Hindlimb muscle (tissue), 1 donor: ENCODE results near the gene TTC9. TPM values are rescaled to one million over a fixed set of nuclear protein-coding genes. Genes with fewer than 3 reads are reported as not detected.

Experiments used
- DNase-seq: peaks from one replicate; pipeline ENCODE4 v3.0.0-alpha.2; 2013
- polyA plus RNA-seq: library from polyadenylated mRNA; unstranded; fragments of 120-200 nt; gene quantifications from one replicate; pipeline ENCODE4 v1.2.1, GENCODE V29; 2013; ENCODE audit not compliant: insufficient read length

The TTC9 gene
- polyA plus RNA-seq, 1 donor: 8.1 TPM

DNA sequence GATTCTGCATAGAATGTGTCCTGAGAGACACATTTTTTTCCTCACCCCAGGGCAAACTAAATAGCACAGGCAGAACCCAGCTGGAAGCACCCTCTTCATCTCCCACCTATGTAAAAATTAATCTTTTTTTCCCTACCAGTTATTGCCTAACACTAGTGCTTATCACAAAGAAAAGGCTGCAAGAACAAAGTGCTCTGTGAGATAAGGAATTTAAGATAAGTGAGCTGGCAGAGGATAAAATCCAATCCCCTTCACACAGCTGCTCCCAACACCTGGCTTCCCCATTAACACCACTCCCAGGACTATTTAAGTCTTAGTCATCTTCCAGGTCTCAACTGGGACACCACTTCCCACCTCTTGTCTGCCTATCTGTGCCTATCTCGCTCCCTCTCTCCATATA, 75.2 kb downstream of the TTC9 start:
- DNase-seq: no peak

DNA sequence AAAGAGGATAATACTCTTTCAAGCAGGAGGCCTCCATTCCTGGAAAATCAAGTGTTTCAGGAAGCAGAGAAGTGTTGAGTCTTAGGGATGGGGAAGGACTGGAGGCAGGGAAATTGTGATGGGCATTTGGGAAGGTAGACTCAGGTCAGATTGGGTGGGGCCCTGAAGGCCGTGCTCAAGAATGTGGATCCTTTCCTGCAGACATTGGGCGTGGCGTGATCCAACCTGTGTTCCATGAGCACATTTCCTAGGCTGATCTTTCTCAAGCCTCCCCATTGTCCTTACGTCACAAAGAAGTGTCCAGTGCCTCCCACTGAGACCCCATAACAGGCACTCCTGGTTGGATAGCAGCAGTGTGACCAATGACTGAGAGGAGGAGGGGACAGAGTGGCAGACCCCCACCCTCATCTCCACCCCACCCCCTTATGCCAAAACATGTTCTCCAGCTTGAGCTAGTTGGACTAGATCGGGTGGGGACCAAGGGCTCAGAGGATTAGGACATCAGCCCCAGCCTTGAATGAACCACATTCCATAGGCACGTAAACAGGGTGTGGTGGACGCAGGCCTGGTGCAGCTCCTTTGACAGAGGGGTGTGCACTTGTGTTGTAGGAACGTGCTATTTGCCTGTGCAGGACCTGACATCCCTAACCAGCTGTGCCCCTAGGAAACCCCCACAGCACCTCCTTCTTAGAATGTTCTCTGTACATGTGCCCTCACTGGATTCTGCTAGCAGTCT, 76.8 kb downstream of the TTC9 start:
- DNase-seq: no peak

DNA sequence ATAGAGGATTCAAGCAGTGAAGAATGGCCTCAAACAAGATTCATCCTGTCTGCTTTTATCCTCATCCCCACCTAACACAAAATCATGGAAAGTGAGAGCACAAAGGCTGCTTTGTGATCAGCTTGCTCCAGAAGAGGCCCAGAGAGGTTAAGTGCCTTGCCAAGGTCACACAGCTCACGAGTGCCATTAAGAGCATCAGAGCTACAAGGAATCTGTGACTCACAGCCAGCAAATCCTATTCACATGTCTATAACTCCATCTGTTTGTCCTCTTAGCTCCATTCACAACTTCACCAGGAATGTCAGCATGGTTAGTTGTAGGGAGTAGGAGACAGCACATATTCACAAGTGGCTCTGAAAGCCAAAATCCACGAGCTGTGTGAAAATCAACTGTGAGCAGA, 79.8 kb downstream of the TTC9 start:
- no peak for DNase-seq

DNA sequence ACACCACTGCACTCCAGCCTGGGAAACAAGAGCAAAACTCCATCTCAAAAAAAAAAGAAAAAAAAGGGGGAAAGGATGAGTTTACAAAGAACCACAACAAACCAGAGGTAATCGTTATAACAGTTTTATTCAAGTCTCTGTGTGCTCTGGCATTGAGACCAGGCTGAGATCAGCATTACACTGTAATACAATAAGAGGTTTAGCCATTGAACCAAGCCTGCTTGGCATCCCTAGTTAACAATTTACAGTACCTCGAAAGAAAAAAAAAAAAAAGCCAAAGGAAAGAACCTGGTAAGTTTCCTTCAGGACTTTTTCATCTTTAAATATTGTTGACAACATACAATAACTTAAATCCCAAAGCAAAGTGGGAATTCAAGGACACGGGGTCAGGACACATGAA, 80.7 kb downstream of the TTC9 start:
- no peak for DNase-seq

DNA sequence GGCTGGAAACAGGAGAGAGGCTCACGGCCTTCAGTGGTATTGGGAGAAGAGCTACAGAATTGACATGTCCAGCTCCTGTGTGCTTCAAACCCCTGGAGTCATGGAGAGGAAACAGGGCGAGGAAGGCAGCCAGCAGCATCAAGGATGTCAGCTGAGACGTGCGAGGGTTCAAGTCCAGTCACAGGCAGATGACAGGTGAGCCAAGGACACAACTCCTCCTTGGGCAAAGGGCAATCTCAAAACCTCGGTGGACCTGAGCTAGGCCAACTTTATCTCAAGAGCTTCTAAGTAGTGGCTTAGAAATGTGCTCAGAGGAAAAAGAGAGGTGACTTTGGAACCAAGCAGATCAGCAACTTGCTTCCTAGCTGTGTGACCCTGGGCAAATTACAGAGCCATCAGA, 81.6 kb downstream of the TTC9 start:
- no peak for DNase-seq

DNA sequence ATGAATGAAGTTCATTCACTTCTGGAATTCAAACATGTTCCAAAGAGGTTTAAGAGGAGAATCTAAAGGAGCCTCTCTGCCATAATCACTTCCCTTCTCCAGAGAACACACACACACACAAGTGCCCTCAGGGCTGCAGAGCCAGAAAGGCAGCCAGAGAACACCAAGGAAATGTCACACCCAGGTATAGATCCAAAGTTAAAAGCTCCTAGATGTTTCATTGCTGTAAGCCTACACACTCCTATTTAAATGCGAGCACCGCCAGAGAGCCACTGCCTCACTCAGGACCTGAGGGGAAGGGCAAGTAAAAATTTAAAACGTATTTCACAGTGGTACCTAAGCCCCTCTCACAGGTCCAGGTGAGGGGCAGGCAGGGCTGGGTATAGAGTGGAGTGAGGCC, 82.4 kb downstream of the TTC9 start:
- DNase-seq: no peak

DNA sequence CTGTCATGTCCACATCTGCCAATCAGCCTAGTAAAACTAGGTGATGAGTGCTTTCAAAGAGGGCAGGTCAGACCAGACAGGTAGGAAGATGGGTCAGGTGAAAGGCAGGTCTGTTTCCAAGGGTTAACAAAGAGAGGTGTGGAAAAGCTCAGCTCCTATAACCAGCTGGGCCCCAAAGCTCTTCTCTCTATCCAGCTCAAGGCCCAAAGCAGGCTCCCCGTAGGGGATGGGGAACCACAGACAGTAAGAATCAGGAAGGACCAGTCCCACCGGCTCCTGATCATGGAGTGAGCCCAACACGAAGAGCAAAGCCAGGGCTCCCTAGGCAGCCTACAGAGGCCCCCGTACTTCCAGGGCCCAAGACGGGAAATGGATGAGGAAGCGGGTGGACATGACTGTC, 83.2 kb downstream of the TTC9 start:
- no peak for DNase-seq

Other genes with a start within 250 kb of the TTC9 start
- gene SYNJ2BP, start 224.8 kb upstream of the TTC9 start, polyA plus RNA-seq: 24.9 TPM
- 0.40 TPM for gene ADAM21, start 189.7 kb upstream of the TTC9 start, polyA plus RNA-seq
- 0.12 TPM for gene ADAM20, start 106.9 kb upstream of the TTC9 start, polyA plus RNA-seq
- 27.5 TPM for gene MED6, start 41.3 kb upstream of the TTC9 start, polyA plus RNA-seq
- 0.19 TPM for gene MAP3K9, start 167.6 kb downstream of the TTC9 start, polyA plus RNA-seq